ENCODE measurements around the gene GNG10.

Gene GNG10

DNA sequence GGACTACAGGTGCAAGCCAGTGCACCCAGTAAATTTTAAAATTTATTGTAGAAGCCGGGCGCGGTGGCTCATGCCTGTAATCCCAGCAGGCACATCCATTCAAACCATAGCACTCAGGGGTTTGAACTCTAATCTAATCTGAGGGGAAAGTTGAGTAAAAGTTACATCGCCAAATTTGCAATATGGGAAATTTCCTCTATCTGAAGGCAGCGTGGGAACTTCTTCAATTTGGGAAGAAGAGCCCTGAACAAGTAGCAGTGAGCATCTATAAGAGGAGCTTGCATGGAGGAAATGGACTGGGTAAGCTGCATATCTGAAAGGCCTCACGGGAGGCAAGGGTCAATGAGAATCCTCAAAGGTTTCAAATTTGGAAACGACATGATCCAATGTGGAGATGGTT lies 33.0 kb upstream of the GNG10 start:
- Histone ChIP-seq H3K79me2 (ENCODE audit: insufficient read depth, low read length) (peaks cover 18% of the 10 kb centered on the region), H4K20me1 (ENCODE audit: low read depth, low read length) (no peaks in the 10 kb centered on the region), H3K27ac (ENCODE audit: low read depth, low read length) (no peak overlapping the region), H3K4me2 (ENCODE audit: low read depth, low read length, poor library complexity, severe bottlenecking) (no peak overlapping the region), H2AFZ (ENCODE audit: low read depth, low read length, severe bottlenecking) (no peak overlapping the region), H3K36me3 (ENCODE audit: low read length) (no peaks in the 10 kb centered on the region), H3K27me3 (ENCODE audit: low read length) (no peaks in the 10 kb centered on the region), H3K9me2 (replicated peaks; ENCODE audit: insufficient read depth, low read length) (no peaks in the 10 kb centered on the region), H3F3A (ENCODE audit: insufficient read depth) (no peaks in the 10 kb centered on the region), H3K4me3 (ENCODE audit: insufficient read depth, low read length, poor library complexity, severe bottlenecking) (no peak overlapping the region), H3K9me3 (ENCODE audit: insufficient read depth, low read length) (no peaks in the 10 kb centered on the region), H3K9ac (ENCODE audit: low read length) (no peak overlapping the region)
- no peak for TF ChIP-seq EZH2phosphoT487 (conservative IDR thresholded peaks at IDR 0.05; ENCODE audit: low read length)
- TF ChIP-seq, protein P1, sequence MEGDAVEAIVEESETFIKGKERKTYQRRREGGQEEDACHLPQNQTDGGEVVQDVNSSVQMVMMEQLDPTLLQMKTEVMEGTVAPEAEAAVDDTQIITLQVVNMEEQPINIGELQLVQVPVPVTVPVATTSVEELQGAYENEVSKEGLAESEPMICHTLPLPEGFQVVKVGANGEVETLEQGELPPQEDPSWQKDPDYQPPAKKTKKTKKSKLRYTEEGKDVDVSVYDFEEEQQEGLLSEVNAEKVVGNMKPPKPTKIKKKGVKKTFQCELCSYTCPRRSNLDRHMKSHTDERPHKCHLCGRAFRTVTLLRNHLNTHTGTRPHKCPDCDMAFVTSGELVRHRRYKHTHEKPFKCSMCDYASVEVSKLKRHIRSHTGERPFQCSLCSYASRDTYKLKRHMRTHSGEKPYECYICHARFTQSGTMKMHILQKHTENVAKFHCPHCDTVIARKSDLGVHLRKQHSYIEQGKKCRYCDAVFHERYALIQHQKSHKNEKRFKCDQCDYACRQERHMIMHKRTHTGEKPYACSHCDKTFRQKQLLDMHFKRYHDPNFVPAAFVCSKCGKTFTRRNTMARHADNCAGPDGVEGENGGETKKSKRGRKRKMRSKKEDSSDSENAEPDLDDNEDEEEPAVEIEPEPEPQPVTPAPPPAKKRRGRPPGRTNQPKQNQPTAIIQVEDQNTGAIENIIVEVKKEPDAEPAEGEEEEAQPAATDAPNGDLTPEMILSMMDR (IDR thresholded peaks at IDR 0.05; ENCODE audit: insufficient read depth, low read length, poor library complexity, severe bottlenecking) = no peak

DNA sequence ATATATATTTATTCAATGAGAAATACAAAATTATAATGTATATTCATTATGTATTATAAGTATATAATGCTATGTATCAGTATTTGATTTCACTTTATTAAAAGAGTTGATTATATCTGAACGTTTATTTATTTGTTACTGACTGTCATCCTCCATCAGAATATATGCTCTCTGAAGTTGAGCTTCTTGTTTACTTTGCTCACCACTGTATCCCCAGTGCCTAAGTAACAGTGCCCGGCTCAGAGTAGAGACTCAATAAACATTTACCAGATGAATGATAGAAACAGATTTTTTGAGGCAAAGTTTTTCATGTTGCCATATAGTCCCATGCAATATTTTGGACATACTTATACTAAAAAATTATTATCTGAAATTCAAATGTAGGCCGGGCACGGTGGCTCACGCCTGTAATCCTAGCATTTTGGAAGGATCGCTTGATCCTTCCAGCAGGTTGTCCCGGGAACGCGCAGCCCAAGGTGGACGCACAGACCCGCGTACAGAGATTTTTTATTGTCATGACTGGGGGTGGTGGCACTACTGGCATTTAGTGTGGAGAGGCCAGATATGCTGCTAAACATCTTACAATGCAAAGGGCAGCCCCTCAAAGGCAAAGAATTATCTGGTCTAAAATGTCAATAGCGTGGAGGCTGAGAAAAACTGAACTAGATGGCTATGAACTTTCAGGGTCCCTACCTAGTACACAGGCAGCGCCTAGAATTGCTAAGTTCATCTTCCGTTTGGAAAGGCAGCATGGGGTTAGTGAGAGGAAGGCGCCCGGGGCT lies 31.0 kb upstream of the GNG10 start:
- H3K36me3 ChIP-seq (ENCODE audit: low read length) = no peaks in the 10 kb centered on the region
- H3K9me2 ChIP-seq (replicated peaks; ENCODE audit: insufficient read depth, low read length) = no peaks in the 10 kb centered on the region
- H3K4me2 ChIP-seq (ENCODE audit: low read depth, low read length, poor library complexity, severe bottlenecking) = peak overlapping the region; percentile 82
- H3K9ac ChIP-seq (ENCODE audit: low read length) = peak overlapping the region; percentile 77
- H4K20me1 ChIP-seq (ENCODE audit: low read depth, low read length) = no peaks in the 10 kb centered on the region; the same call in 1 of the 2 replicates
- no peaks in the 10 kb centered on the region for H3K9me3 ChIP-seq (ENCODE audit: insufficient read depth, low read length)
- H2AFZ ChIP-seq (ENCODE audit: low read depth, low read length, severe bottlenecking) = peak overlapping the region; percentile 97
- no peaks in the 10 kb centered on the region for H3K27me3 ChIP-seq (ENCODE audit: low read length)
- H3K4me3 ChIP-seq (ENCODE audit: insufficient read depth, low read length, poor library complexity, severe bottlenecking) = peak overlapping the region; percentile 68
- H3K79me2 ChIP-seq (ENCODE audit: insufficient read depth, low read length) = peaks cover 35% of the 10 kb centered on the region
- H3K27ac ChIP-seq (ENCODE audit: low read depth, low read length) = 0 out of 2 replicates have a peak overlapping the region, but pooled peaks have one; percentile 34
- TF ChIP-seq EZH2phosphoT487 (conservative IDR thresholded peaks at IDR 0.05; ENCODE audit: low read length) = no peak
- no peaks in the 10 kb centered on the region for H3F3A ChIP-seq (ENCODE audit: insufficient read depth)

DNA sequence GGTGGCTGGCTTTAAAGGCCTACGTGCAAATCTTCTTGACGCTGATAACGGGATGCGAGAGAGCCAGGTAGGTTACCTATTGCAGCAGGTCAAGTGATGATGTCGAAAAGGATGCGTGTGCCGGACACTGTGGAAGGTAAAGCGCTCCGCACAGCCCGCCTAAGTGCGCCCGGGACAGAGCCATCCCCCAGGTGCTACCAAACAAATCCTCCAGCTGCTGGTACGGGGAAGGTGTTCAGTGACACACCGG lies 30.5 kb upstream of the GNG10 start:
- Histone ChIP-seq H3K27me3 (ENCODE audit: low read length) (no peaks in the 10 kb centered on the region), H4K20me1 (ENCODE audit: low read depth, low read length) (no peaks in the 10 kb centered on the region; the same call in 1 of the 2 replicates), H3K4me2 (ENCODE audit: low read depth, low read length, poor library complexity, severe bottlenecking) (peak overlapping the region; percentile 82), H2AFZ (ENCODE audit: low read depth, low read length, severe bottlenecking) (peak overlapping the region; percentile 97), H3F3A (ENCODE audit: insufficient read depth) (no peaks in the 10 kb centered on the region), H3K27ac (ENCODE audit: low read depth, low read length) (0 out of 2 replicates have a peak overlapping the region, but pooled peaks have one; percentile 34), H3K36me3 (ENCODE audit: low read length) (no peaks in the 10 kb centered on the region), H3K9me3 (ENCODE audit: insufficient read depth, low read length) (no peaks in the 10 kb centered on the region), H3K79me2 (ENCODE audit: insufficient read depth, low read length) (peaks cover 40% of the 10 kb centered on the region), H3K4me3 (ENCODE audit: insufficient read depth, low read length, poor library complexity, severe bottlenecking) (peak overlapping the region; percentile 68), H3K9me2 (replicated peaks; ENCODE audit: insufficient read depth, low read length) (no peaks in the 10 kb centered on the region), H3K9ac (ENCODE audit: low read length) (peak overlapping the region; percentile 77)
- TF ChIP-seq EZH2phosphoT487 (conservative IDR thresholded peaks at IDR 0.05; ENCODE audit: low read length) = no peak
- TF ChIP-seq, protein P1 (IDR thresholded peaks at IDR 0.05; ENCODE audit: insufficient read depth, low read length, poor library complexity, severe bottlenecking) = no peak

Measured in SU-DHL-6 (cell line).